ENCODE results near the gene ABCC1.

DNA sequence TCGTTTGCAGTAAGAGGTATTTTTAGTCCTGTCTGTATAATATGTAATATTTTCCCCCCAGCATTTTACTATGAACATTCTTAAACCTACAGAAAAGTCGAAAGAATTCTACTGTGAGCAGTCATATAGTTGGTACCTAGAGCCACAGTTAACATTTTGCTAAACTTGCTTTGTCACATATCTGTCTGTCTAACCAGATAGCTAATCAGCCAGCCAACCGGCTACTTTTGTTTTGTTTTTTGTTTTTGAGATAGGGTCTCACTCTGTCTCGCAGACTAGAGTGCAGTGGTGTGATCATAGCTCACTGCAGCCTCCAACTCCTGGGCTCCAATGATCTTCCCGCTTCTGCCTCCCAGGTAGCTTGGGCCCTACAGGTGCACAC is 73.3 kb downstream of the ABCC1 start:
- TF ChIP-seq, protein P1, sequence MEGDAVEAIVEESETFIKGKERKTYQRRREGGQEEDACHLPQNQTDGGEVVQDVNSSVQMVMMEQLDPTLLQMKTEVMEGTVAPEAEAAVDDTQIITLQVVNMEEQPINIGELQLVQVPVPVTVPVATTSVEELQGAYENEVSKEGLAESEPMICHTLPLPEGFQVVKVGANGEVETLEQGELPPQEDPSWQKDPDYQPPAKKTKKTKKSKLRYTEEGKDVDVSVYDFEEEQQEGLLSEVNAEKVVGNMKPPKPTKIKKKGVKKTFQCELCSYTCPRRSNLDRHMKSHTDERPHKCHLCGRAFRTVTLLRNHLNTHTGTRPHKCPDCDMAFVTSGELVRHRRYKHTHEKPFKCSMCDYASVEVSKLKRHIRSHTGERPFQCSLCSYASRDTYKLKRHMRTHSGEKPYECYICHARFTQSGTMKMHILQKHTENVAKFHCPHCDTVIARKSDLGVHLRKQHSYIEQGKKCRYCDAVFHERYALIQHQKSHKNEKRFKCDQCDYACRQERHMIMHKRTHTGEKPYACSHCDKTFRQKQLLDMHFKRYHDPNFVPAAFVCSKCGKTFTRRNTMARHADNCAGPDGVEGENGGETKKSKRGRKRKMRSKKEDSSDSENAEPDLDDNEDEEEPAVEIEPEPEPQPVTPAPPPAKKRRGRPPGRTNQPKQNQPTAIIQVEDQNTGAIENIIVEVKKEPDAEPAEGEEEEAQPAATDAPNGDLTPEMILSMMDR (conservative IDR thresholded peaks at IDR 0.05), result no peak
- no peak for TF ChIP-seq ZFX (IDR thresholded peaks at IDR 0.05)
